ENCODE results near the gene CNN1.
"Not testable (repeated sequence)": the region's sequence is repeated elsewhere in the genome, so short reads cannot be mapped to it uniquely, and the experiment has no call there.

Gene CNN1

GRCh38 chr19:11573763-11574162, 35.1 kb downstream of the CNN1 start:
- not testable (repeated sequence) for H3K36me3 ChIP-seq (ENCODE audit: insufficient read depth, low read length); H3K79me2 ChIP-seq (ENCODE audit: insufficient read depth, low read length); H3K4me2 ChIP-seq (ENCODE audit: insufficient read depth, low read length); H4K20me1 ChIP-seq (ENCODE audit: insufficient read depth, low read length); H3K9me3 ChIP-seq (ENCODE audit: insufficient read depth, low read length, severe bottlenecking); H3K27me3 ChIP-seq (ENCODE audit: insufficient read depth, low read length, poor library complexity); H3K9ac ChIP-seq (ENCODE audit: low read depth, low read length); H3K27ac ChIP-seq (ENCODE audit: low read length); DNase-seq; H2AFZ ChIP-seq (ENCODE audit: low read depth, low read length); H3K4me3 ChIP-seq (ENCODE audit: low read depth in 1 of 2, low read length in 2 of 2); H3K4me1 ChIP-seq (ENCODE audit: insufficient read depth, low read length); ATAC-seq (ENCODE audit: insufficient read depth, low read depth)

GRCh38 chr19:11574689-11575088, 36.0 kb downstream of the CNN1 start:
- Histone ChIP-seq H2AFZ (ENCODE audit: low read depth, low read length) (no peak overlapping the region), H3K27me3 (ENCODE audit: insufficient read depth, low read length, poor library complexity) (no peaks in the 10 kb centered on the region), H4K20me1 (ENCODE audit: insufficient read depth, low read length) (no peaks in the 10 kb centered on the region), H3K4me1 (ENCODE audit: insufficient read depth, low read length) (no peaks in the 10 kb centered on the region), H3K4me3 (ENCODE audit: low read depth in 1 of 2, low read length in 2 of 2) (no peak overlapping the region), H3K27ac (ENCODE audit: low read length) (no peak overlapping the region), H3K79me2 (ENCODE audit: insufficient read depth, low read length) (no peaks in the 10 kb centered on the region), H3K36me3 (ENCODE audit: insufficient read depth, low read length) (no peaks in the 10 kb centered on the region), H3K9ac (ENCODE audit: low read depth, low read length) (no peak overlapping the region), H3K9me3 (ENCODE audit: insufficient read depth, low read length, severe bottlenecking) (no peaks in the 10 kb centered on the region), H3K4me2 (ENCODE audit: insufficient read depth, low read length) (no peak overlapping the region)
- no peak for DNase-seq
- no peak for TF ChIP-seq CTCF (IDR thresholded peaks at IDR 0.05; ENCODE audit: borderline replicate concordance, extremely low read depth, low read length, poor library complexity, severe bottlenecking)
- no peak for TF ChIP-seq EZH2 (IDR thresholded peaks at IDR 0.05; ENCODE audit: borderline replicate concordance, low read depth, low read length, severe bottlenecking)
- no peak for ATAC-seq (ENCODE audit: insufficient read depth, low read depth)

- no peaks in the 10 kb centered on the region for H3K36me3 ChIP-seq (ENCODE audit: insufficient read depth, low read length)
- TF ChIP-seq CTCF (IDR thresholded peaks at IDR 0.05; ENCODE audit: borderline replicate concordance, extremely low read depth, low read length, poor library complexity, severe bottlenecking) (no peak), EZH2 (IDR thresholded peaks at IDR 0.05; ENCODE audit: borderline replicate concordance, low read depth, low read length, severe bottlenecking) (no peak)
- H3K79me2 ChIP-seq (ENCODE audit: insufficient read depth, low read length): no peaks in the 10 kb centered on the region
- no peak overlapping the region for H3K4me3 ChIP-seq (ENCODE audit: low read depth in 1 of 2, low read length in 2 of 2)
- peaks cover 9% of the 10 kb centered on the region for H3K4me1 ChIP-seq (ENCODE audit: insufficient read depth, low read length)
- H3K9me3 ChIP-seq (ENCODE audit: insufficient read depth, low read length, severe bottlenecking): no peaks in the 10 kb centered on the region
- no peak overlapping the region for H3K9ac ChIP-seq (ENCODE audit: low read depth, low read length)
- no peaks in the 10 kb centered on the region for H4K20me1 ChIP-seq (ENCODE audit: insufficient read depth, low read length)
- ATAC-seq (ENCODE audit: insufficient read depth, low read depth) (no peak), DNase-seq (no peak)
- H2AFZ ChIP-seq (ENCODE audit: low read depth, low read length): no peak overlapping the region
- no peak overlapping the region for H3K4me2 ChIP-seq (ENCODE audit: insufficient read depth, low read length)
- no peaks in the 10 kb centered on the region for H3K27me3 ChIP-seq (ENCODE audit: insufficient read depth, low read length, poor library complexity)
- H3K27ac ChIP-seq (ENCODE audit: low read length): no peak overlapping the region
These were observed 37.6 kb downstream of the CNN1 start for GRCh38 chr19:11576227-11576626.

- Histone ChIP-seq H3K27ac (ENCODE audit: low read length) (no peak within 1 kb of the TSS), H3K4me3 (ENCODE audit: low read depth in 1 of 2, low read length in 2 of 2) (no peak within 1 kb of the TSS), H3K27me3 (ENCODE audit: insufficient read depth, low read length, poor library complexity) (no peaks in the 10 kb centered on the region), H3K4me2 (ENCODE audit: insufficient read depth, low read length) (no peak within 1 kb of the TSS), H3K36me3 (ENCODE audit: insufficient read depth, low read length) (no peaks in the 10 kb centered on the region), H3K9me3 (ENCODE audit: insufficient read depth, low read length, severe bottlenecking) (no peaks in the 10 kb centered on the region), H2AFZ (ENCODE audit: low read depth, low read length) (no peak within 1 kb of the TSS), H3K9ac (ENCODE audit: low read depth, low read length) (no peak within 1 kb of the TSS), H3K79me2 (ENCODE audit: insufficient read depth, low read length) (no peaks in the 10 kb centered on the region), H4K20me1 (ENCODE audit: insufficient read depth, low read length) (no peaks in the 10 kb centered on the region), H3K4me1 (ENCODE audit: insufficient read depth, low read length) (peaks cover 20% of the 10 kb centered on the region)
- no peak for DNase-seq
- TF ChIP-seq CTCF (IDR thresholded peaks at IDR 0.05; ENCODE audit: borderline replicate concordance, extremely low read depth, low read length, poor library complexity, severe bottlenecking) (no peak), EZH2 (IDR thresholded peaks at IDR 0.05; ENCODE audit: borderline replicate concordance, low read depth, low read length, severe bottlenecking) (no peak)
- no peak for ATAC-seq (ENCODE audit: insufficient read depth, low read depth)
These were observed 39.0 kb downstream of the CNN1 start, which contains the start of gene ACP5 for GRCh38 chr19:11577451-11578257. TSS of gene ACP5 (minus strand) at chr19:11577645. CDS start at chr19:11577317, 328 bp downstream.

All from DND-41 (cell line).